WTC11 (cell line): ENCODE measurements around the gene KRT35. TPM values are rescaled to one million over a fixed set of nuclear protein-coding genes. Genes with fewer than 3 reads are reported as not detected.

Experiments
- ATAC-seq: fragments of 200-7000 bp; cut with Tn5 transposase; 2 replicates; pipeline ENCODE4 v1.10.0; 2021; ENCODE audit warnings: mild to moderate bottlenecking, moderate library complexity
- CTCF ChIA-PET: fragments of 300-600 bp; sonication (Branson Sonifier 250); formaldehyde crosslinking; loops from one replicate; lab custom pipeline; 2021; ENCODE audit warnings: antibody characterized with exemption; lab: Charles Lee
- POLR2A ChIA-PET: fragments of 350-600 bp; sonication (Branson Sonifier 250); formaldehyde crosslinking; loops from one replicate; lab custom pipeline; 2021; ENCODE audit warnings: antibody characterized with exemption; lab: Charles Lee
- DNase-seq: peaks from one replicate; pipeline ENCODE4 v3.0.0; 2021; ENCODE audit warnings: low spot score
- H3K27ac Mint-ChIP-seq: 2 replicates; pipeline ENCODE4 v1.8.0; 2021; ENCODE audit warnings: mixed read lengths
- H3K27me3 Mint-ChIP-seq: 2 replicates; pipeline ENCODE4 v1.8.0; 2021; ENCODE audit warnings: low read depth, mild to moderate bottlenecking, moderate library complexity, mixed read lengths
- H3K36me3 Mint-ChIP-seq: 2 replicates; pipeline ENCODE4 v1.8.0; 2021; ENCODE audit warnings: mixed read lengths
- H3K4me1 Mint-ChIP-seq: 2 replicates; pipeline ENCODE4 v1.8.0; 2022; ENCODE audit warnings: mixed read lengths
- H3K4me3 Mint-ChIP-seq: 2 replicates; pipeline ENCODE4 v1.8.0; 2021; ENCODE audit warnings: mild to moderate bottlenecking, moderate library complexity, mixed read lengths
- H3K9me3 Mint-ChIP-seq: 2 replicates; pipeline ENCODE4 v1.8.0; 2021; ENCODE audit warnings: mixed read lengths
- CBFB ChIP-seq: sonication (generic); formaldehyde crosslinking; IDR thresholded peaks from 2 replicates; pipeline ENCODE4 v1.8.1; 2022; ENCODE audit warnings: mild to moderate bottlenecking, low read depth, missing genetic modification reagents
- CREM ChIP-seq: sonication (generic); formaldehyde crosslinking; IDR thresholded peaks from 2 replicates; pipeline ENCODE4 v1.8.1; 2022; ENCODE audit warnings: mild to moderate bottlenecking, missing genetic modification reagents, moderate library complexity
- ETV6 ChIP-seq: sonication (generic); formaldehyde crosslinking; IDR thresholded peaks from 2 replicates; pipeline ENCODE4 v1.8.1; 2022; ENCODE audit warnings: mild to moderate bottlenecking, missing genetic modification reagents
- FOXK1 ChIP-seq: sonication (generic); formaldehyde crosslinking; IDR thresholded peaks from 2 replicates; pipeline ENCODE4 v1.8.0; 2022; ENCODE audit warnings: mild to moderate bottlenecking, moderate library complexity, missing genetic modification reagents
- GTF2I ChIP-seq: fragments of 250-450 bp; sonication (Bioruptor Pico); conservative IDR thresholded peaks from 2 replicates; pipeline ENCODE4 v1.4.0; 2021; ENCODE audit warnings: mild to moderate bottlenecking
- KAT7 ChIP-seq: sonication (generic); formaldehyde crosslinking; IDR thresholded peaks from 2 replicates; pipeline ENCODE4 v1.8.1; 2023; ENCODE audit warnings: missing genetic modification reagents, mild to moderate bottlenecking, borderline replicate concordance
- MYBL2 ChIP-seq: sonication (generic); formaldehyde crosslinking; IDR thresholded peaks from 2 replicates; pipeline ENCODE4 v1.8.1; 2023; ENCODE audit warnings: mild to moderate bottlenecking, moderate library complexity, missing genetic modification reagents
- NFATC4 ChIP-seq: fragments of 250-450 bp; sonication (Bioruptor Pico); IDR thresholded peaks from 2 replicates; pipeline ENCODE4 v1.9.0; 2021; ENCODE audit warnings: mild to moderate bottlenecking
- NFE2L1 ChIP-seq: sonication (generic); formaldehyde crosslinking; IDR thresholded peaks from 2 replicates; pipeline ENCODE4 v1.8.1; 2023; ENCODE audit warnings: missing genetic modification reagents
- PRRX2 ChIP-seq: fragments of 250-450 bp; sonication (Bioruptor Pico); IDR thresholded peaks from 2 replicates; pipeline ENCODE4 v1.8.0; 2021; ENCODE audit warnings: mild to moderate bottlenecking
- RORB ChIP-seq: fragments of 250-450 bp; sonication (Bioruptor Pico); IDR thresholded peaks from 2 replicates; pipeline ENCODE4 v1.9.0; 2021; ENCODE audit warnings: mild to moderate bottlenecking
- SMAD3 ChIP-seq: sonication (generic); formaldehyde crosslinking; IDR thresholded peaks from 2 replicates; pipeline ENCODE4 v1.8.0; 2022; ENCODE audit warnings: missing genetic modification reagents, mild to moderate bottlenecking, borderline replicate concordance
- USF2 ChIP-seq: sonication (generic); formaldehyde crosslinking; IDR thresholded peaks from 2 replicates; pipeline ENCODE4 v1.8.1; 2023; ENCODE audit warnings: mild to moderate bottlenecking, missing genetic modification reagents, moderate library complexity
- ZBTB21 ChIP-seq: sonication (generic); formaldehyde crosslinking; IDR thresholded peaks from 2 replicates; pipeline ENCODE4 v1.8.1; 2023; ENCODE audit warnings: mild to moderate bottlenecking, missing genetic modification reagents, borderline replicate concordance
- ZNF219 ChIP-seq: sonication (generic); formaldehyde crosslinking; IDR thresholded peaks from 2 replicates; pipeline ENCODE4 v1.8.0; 2023; ENCODE audit warnings: missing genetic modification reagents, mild to moderate bottlenecking, borderline replicate concordance
- ZNF396 ChIP-seq: fragments of 250-450 bp; sonication (Bioruptor Pico); IDR thresholded peaks from 2 replicates; pipeline ENCODE4 v1.8.0; 2021; ENCODE audit warnings: mild to moderate bottlenecking, moderate library complexity, borderline replicate concordance
- ZNF423 ChIP-seq: fragments of 250-450 bp; sonication (Bioruptor Pico); IDR thresholded peaks from 2 replicates; pipeline ENCODE4 v2.1.2; 2022; ENCODE audit warnings: mild to moderate bottlenecking, moderate library complexity
- ZSCAN18 ChIP-seq: fragments of 250-450 bp; sonication (Bioruptor Pico); IDR thresholded peaks from 2 replicates; pipeline ENCODE4 v2.1.2; 2022; ENCODE audit warnings: mild to moderate bottlenecking, moderate library complexity
- total RNA-seq: library from RNA; stranded (reverse); gene quantifications from 3 replicates; pipeline ENCODE4 v1.2.3, GENCODE V29; 2021
- TF ChIP-seq, protein P1 (sequence below): fragments of 200-600 bp; IDR thresholded peaks from 2 replicates; pipeline ENCODE4 v1.8.0; 2022; ENCODE audit warnings: antibody characterized with exemption
- TF ChIP-seq, protein P2 (sequence below): sonication (generic); formaldehyde crosslinking; IDR thresholded peaks from 2 replicates; pipeline ENCODE4 v1.8.0; 2022; ENCODE audit warnings: mild to moderate bottlenecking, missing genetic modification reagents
- TF ChIP-seq, protein P3 (sequence below): fragments of 250-450 bp; sonication (Bioruptor Pico); IDR thresholded peaks from 2 replicates; pipeline ENCODE4 v1.9.0; 2021; ENCODE audit warnings: mild to moderate bottlenecking, borderline replicate concordance
- TF ChIP-seq, protein P4 (sequence below): sonication (generic); formaldehyde crosslinking; IDR thresholded peaks from 2 replicates; pipeline ENCODE4 v1.8.1; 2023; ENCODE audit warnings: mild to moderate bottlenecking, missing genetic modification reagents

The KRT35 gene
- total RNA-seq, 1 experiment from 2014 or later: not detected

- ChIA-PET CTCF (interaction anchor here (1.1 to 3.2 kb wide), 7 partner anchors 13 to 196 kb away, joined by 3 to 35 read pairs (median 6); no protein-coding TSS in a partner anchor), POLR2A (interaction anchor here (1.4 kb wide), 1 partner anchor 151 kb away, joined by 3 read pairs; no protein-coding TSS in a partner anchor)
- Mint-ChIP-seq H3K27me3 (peaks cover 2% of the 10 kb centered on the region; the same call in 1 of the 2 replicates), H3K27ac (peak overlapping the region; percentile 39; the same call in 1 of the 2 replicates), H3K36me3 (no peaks in the 10 kb centered on the region), H3K4me1 (peaks cover 37% of the 10 kb centered on the region), H3K4me3 (no peak overlapping the region), H3K9me3 (no peaks in the 10 kb centered on the region)
- no peak for TF ChIP-seq MYBL2 (CRISPR knock-in tag)
- TF ChIP-seq ZNF423 (CRISPR knock-in tag): 0 out of 2 replicates have a peak, but pooled peaks have one; percentile 37
- TF ChIP-seq FOXK1 (CRISPR knock-in tag): no peak; the same call in 1 of the 2 replicates
- no peak for TF ChIP-seq CREM (CRISPR knock-in tag)
- no peak for TF ChIP-seq ZNF396
- TF ChIP-seq, protein P1, sequence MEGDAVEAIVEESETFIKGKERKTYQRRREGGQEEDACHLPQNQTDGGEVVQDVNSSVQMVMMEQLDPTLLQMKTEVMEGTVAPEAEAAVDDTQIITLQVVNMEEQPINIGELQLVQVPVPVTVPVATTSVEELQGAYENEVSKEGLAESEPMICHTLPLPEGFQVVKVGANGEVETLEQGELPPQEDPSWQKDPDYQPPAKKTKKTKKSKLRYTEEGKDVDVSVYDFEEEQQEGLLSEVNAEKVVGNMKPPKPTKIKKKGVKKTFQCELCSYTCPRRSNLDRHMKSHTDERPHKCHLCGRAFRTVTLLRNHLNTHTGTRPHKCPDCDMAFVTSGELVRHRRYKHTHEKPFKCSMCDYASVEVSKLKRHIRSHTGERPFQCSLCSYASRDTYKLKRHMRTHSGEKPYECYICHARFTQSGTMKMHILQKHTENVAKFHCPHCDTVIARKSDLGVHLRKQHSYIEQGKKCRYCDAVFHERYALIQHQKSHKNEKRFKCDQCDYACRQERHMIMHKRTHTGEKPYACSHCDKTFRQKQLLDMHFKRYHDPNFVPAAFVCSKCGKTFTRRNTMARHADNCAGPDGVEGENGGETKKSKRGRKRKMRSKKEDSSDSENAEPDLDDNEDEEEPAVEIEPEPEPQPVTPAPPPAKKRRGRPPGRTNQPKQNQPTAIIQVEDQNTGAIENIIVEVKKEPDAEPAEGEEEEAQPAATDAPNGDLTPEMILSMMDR: no peak
- TF ChIP-seq ZBTB21: no peak
- no peak for TF ChIP-seq ETV6 (CRISPR knock-in tag)
- peak; percentile 12 for ATAC-seq
- no peak for DNase-seq
Observed at GRCh38 chr17:41500131-41500911, 19.4 kb upstream of the KRT35 start.

GRCh38 chr17:41499714-41500113 lies 18.8 kb upstream of the KRT35 start:
- Mint-ChIP-seq H3K27ac (no peak overlapping the region), H3K4me3 (no peak overlapping the region), H3K36me3 (no peaks in the 10 kb centered on the region), H3K27me3 (peaks cover 2% of the 10 kb centered on the region; the same call in 1 of the 2 replicates), H3K9me3 (no peaks in the 10 kb centered on the region), H3K4me1 (peaks cover 37% of the 10 kb centered on the region)
- ChIA-PET POLR2A (no interaction called here), CTCF (interaction anchor here (0.9 to 3.2 kb wide), 6 partner anchors 13 to 196 kb away, joined by 3 to 35 read pairs (median 4); no protein-coding TSS in a partner anchor)
- ATAC-seq: no peak
- no peak for DNase-seq
- TF ChIP-seq ZBTB21 (no peak), PRRX2 (CRISPR knock-in tag) (no peak), ZSCAN18 (CRISPR knock-in tag) (no peak), ZNF219 (CRISPR knock-in tag) (no peak), GTF2I (CRISPR knock-in tag) (no peak), NFATC4 (no peak), KAT7 (CRISPR knock-in tag) (no peak), SMAD3 (CRISPR knock-in tag) (no peak), CBFB (CRISPR knock-in tag) (no peak), USF2 (CRISPR knock-in tag) (no peak), ZNF423 (CRISPR knock-in tag) (no peak), NFE2L1 (CRISPR knock-in tag) (no peak), RORB (CRISPR knock-in tag) (no peak)
- TF ChIP-seq, protein P2, sequence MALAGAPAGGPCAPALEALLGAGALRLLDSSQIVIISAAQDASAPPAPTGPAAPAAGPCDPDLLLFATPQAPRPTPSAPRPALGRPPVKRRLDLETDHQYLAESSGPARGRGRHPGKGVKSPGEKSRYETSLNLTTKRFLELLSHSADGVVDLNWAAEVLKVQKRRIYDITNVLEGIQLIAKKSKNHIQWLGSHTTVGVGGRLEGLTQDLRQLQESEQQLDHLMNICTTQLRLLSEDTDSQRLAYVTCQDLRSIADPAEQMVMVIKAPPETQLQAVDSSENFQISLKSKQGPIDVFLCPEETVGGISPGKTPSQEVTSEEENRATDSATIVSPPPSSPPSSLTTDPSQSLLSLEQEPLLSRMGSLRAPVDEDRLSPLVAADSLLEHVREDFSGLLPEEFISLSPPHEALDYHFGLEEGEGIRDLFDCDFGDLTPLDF: no peak
- TF ChIP-seq, protein P3, sequence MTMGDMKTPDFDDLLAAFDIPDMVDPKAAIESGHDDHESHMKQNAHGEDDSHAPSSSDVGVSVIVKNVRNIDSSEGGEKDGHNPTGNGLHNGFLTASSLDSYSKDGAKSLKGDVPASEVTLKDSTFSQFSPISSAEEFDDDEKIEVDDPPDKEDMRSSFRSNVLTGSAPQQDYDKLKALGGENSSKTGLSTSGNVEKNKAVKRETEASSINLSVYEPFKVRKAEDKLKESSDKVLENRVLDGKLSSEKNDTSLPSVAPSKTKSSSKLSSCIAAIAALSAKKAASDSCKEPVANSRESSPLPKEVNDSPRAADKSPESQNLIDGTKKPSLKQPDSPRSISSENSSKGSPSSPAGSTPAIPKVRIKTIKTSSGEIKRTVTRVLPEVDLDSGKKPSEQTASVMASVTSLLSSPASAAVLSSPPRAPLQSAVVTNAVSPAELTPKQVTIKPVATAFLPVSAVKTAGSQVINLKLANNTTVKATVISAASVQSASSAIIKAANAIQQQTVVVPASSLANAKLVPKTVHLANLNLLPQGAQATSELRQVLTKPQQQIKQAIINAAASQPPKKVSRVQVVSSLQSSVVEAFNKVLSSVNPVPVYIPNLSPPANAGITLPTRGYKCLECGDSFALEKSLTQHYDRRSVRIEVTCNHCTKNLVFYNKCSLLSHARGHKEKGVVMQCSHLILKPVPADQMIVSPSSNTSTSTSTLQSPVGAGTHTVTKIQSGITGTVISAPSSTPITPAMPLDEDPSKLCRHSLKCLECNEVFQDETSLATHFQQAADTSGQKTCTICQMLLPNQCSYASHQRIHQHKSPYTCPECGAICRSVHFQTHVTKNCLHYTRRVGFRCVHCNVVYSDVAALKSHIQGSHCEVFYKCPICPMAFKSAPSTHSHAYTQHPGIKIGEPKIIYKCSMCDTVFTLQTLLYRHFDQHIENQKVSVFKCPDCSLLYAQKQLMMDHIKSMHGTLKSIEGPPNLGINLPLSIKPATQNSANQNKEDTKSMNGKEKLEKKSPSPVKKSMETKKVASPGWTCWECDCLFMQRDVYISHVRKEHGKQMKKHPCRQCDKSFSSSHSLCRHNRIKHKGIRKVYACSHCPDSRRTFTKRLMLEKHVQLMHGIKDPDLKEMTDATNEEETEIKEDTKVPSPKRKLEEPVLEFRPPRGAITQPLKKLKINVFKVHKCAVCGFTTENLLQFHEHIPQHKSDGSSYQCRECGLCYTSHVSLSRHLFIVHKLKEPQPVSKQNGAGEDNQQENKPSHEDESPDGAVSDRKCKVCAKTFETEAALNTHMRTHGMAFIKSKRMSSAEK (CRISPR knock-in tag): no peak
- TF ChIP-seq, protein P4, sequence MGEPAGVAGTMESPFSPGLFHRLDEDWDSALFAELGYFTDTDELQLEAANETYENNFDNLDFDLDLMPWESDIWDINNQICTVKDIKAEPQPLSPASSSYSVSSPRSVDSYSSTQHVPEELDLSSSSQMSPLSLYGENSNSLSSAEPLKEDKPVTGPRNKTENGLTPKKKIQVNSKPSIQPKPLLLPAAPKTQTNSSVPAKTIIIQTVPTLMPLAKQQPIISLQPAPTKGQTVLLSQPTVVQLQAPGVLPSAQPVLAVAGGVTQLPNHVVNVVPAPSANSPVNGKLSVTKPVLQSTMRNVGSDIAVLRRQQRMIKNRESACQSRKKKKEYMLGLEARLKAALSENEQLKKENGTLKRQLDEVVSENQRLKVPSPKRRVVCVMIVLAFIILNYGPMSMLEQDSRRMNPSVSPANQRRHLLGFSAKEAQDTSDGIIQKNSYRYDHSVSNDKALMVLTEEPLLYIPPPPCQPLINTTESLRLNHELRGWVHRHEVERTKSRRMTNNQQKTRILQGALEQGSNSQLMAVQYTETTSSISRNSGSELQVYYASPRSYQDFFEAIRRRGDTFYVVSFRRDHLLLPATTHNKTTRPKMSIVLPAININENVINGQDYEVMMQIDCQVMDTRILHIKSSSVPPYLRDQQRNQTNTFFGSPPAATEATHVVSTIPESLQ (CRISPR knock-in tag): no peak
